A673 (cell line): Measurements from ENCODE around the gene ITIH1.

Experiments used
- CTCF ChIP-seq: fragments of 300-800, 200-600 bp; sonication (generic); conservative IDR thresholded peaks from 2 replicates; pipeline ENCODE4 v1.5.1; 2017; ENCODE audit warnings: low read depth, mild to moderate bottlenecking, antibody characterized with exemption, low read length, moderate library complexity, mixed read lengths
- EZH2 ChIP-seq: fragments of 200-600 bp; sonication (generic); IDR thresholded peaks from 2 replicates; pipeline ENCODE4 v1.6.1; 2017; ENCODE audit warnings: borderline replicate concordance, low read depth, mild to moderate bottlenecking, mixed read lengths, antibody characterized with exemption, low read length; ENCODE audit not compliant: poor library complexity, severe bottlenecking

DNA sequence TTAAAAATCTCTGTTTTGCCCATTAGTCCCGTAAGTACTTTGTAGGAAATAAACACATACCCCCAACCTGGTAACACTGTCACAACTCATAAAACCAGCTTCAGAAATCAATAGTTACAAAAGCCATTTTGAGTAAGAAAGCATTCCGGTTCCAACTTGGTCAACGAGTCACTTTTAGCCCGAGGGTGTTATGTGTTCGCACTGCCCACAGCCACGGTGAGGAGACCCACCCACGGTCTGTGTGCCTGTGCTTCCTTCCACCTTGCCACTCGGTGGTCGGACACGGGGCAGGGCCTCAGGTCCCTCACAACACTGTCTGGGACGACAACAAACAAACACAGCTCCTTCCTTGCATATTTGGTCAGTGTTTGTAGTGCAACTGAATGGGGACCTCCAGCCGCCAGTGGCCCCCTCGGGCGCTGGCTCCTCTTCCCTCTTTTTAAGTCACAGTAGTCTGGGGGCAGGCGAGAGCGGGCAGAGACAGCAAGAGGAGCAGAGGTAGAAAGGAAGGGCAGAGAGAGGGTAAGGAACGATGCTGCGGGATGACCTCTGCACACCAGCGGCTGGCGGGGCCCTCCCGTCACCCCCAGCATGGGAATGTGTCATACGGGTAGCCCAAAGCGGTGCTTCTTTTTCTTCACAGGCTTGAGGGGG is 62.6 kb downstream of the ITIH1 start:
- TF ChIP-seq CTCF (no peak), EZH2 (no peak)
